Lung microvascular endothelial cell (primary cell): Measurements from ENCODE around the gene ACCSL. TPM values are rescaled to one million over a fixed set of nuclear protein-coding genes. Genes with fewer than 3 reads are reported as not detected.
A peak's percentile ranks its signal among the peaks of the same experiment; 100 is the strongest.

Source experiments
- DNase-seq, 2 donors: peaks; one replicate each; pipeline versions ENCODE4 v3.0.0 to v3.0.0-alpha.2; 2010; ENCODE audit warnings: low read depth in 2 of 2
- total RNA-seq: library from RNA; depleted of rRNA; stranded (reverse); fragments of >200 nt; gene quantifications from 2 replicates; pipeline ENCODE4 v1.2.1, GENCODE V29; 2014

The ACCSL gene
- total RNA-seq, result not detected in 2 replicates

GRCh38 chr11:44047931-44048431 is at the start of gene ACCSL:
ACCSL (plus strand) TSS chr11:44047981; CDS start chr11:44048037, 56 bp downstream.
- no peak for DNase-seq

GRCh38 chr11:43998308-43998707 is 49.5 kb upstream of the ACCSL start:
- no peak for DNase-seq

GRCh38 chr11:44000731-44001130 is 47.0 kb upstream of the ACCSL start:
- no peak for DNase-seq

GRCh38 chr11:44002191-44003093 is 45.3 kb upstream of the ACCSL start:
- no peak for DNase-seq

GRCh38 chr11:44003736-44004451 is 43.9 kb upstream of the ACCSL start:
- no peak for DNase-seq

GRCh38 chr11:44004452-44005062 is 43.2 kb upstream of the ACCSL start:
- no peak for DNase-seq

GRCh38 chr11:44005063-44005701 is 42.6 kb upstream of the ACCSL start:
- no peak for DNase-seq

- no peak for DNase-seq
These were observed 41.8 kb upstream of the ACCSL start for GRCh38 chr11:44005956-44006355.

GRCh38 chr11:44006917-44007361 is 40.8 kb upstream of the ACCSL start:
- DNase-seq, result no peak

GRCh38 chr11:44007481-44008087 is 40.2 kb upstream of the ACCSL start:
- no peak for DNase-seq

GRCh38 chr11:44008088-44008501 is 39.7 kb upstream of the ACCSL start:
- no peak for DNase-seq

- DNase-seq, result no peak
These were observed 39.1 kb upstream of the ACCSL start for GRCh38 chr11:44008698-44009097.

GRCh38 chr11:44010789-44011251 is 37.0 kb upstream of the ACCSL start:
- DNase-seq, result no peak

GRCh38 chr11:44011797-44012196 is 36.0 kb upstream of the ACCSL start:
- no peak for DNase-seq

GRCh38 chr11:44014968-44015623 is 32.7 kb upstream of the ACCSL start:
- no peak for DNase-seq

GRCh38 chr11:44015624-44016007 is 32.2 kb upstream of the ACCSL start:
- DNase-seq, result no peak

GRCh38 chr11:44016131-44016530 is 31.6 kb upstream of the ACCSL start:
- DNase-seq, result peak in 1 of 2 donors; percentile 18

GRCh38 chr11:44016546-44017442 is 31.0 kb upstream of the ACCSL start:
- no peak for DNase-seq

- no peak for DNase-seq
These were observed 30.2 kb upstream of the ACCSL start for GRCh38 chr11:44017443-44018126.
